Loucy (cell line): Measurements from ENCODE around the gene NSDHL.
A peak's percentile ranks its signal among the peaks of the same experiment; 100 is the strongest.

ENCODE experiments used
- H2AFZ ChIP-seq: fragments of 200-600 bp; sonication (generic); 2 replicates; pipeline ENCODE4 v1.6.0; 2016; ENCODE audit warnings: antibody characterized with exemption, mild to moderate bottlenecking, low read length, moderate library complexity
- H3F3A ChIP-seq: fragments of 200-600 bp; 2 replicates; pipeline ENCODE4 v1.6.0; 2016; ENCODE audit warnings: antibody characterized with exemption, low read depth, mild to moderate bottlenecking
- H3K27me3 ChIP-seq: fragments of 200-600 bp; sonication (generic); 2 replicates; pipeline ENCODE4 v1.6.1; 2014; ENCODE audit warnings: low read length, mild to moderate bottlenecking; ENCODE audit not compliant: insufficient read depth, poor library complexity, severe bottlenecking
- H3K36me3 ChIP-seq: fragments of 200-600 bp; sonication (generic); 2 replicates; pipeline ENCODE4 v1.6.1; 2016; ENCODE audit warnings: low read length; ENCODE audit not compliant: insufficient read depth
- H3K4me1 ChIP-seq: fragments of 200-600 bp; sonication (generic); 2 replicates; pipeline ENCODE4 v1.5.1; 2014; ENCODE audit warnings: low read length, mild to moderate bottlenecking; ENCODE audit not compliant: insufficient read depth, poor library complexity, severe bottlenecking
- H3K4me2 ChIP-seq: fragments of 200-600 bp; sonication (generic); 2 replicates; pipeline ENCODE4 v1.6.0; 2014; ENCODE audit warnings: antibody characterized with exemption, low read length, low read depth, mild to moderate bottlenecking; ENCODE audit not compliant: poor library complexity, severe bottlenecking
- H3K4me3 ChIP-seq: fragments of 200-600 bp; sonication (generic); 2 replicates; pipeline ENCODE4 v1.5.1; 2014; ENCODE audit warnings: low read length, mild to moderate bottlenecking, mixed read lengths; ENCODE audit not compliant: poor library complexity, severe bottlenecking
- H3K79me2 ChIP-seq: fragments of 200-600 bp; sonication (generic); 2 replicates; pipeline ENCODE4 v1.6.1; 2014; ENCODE audit warnings: low read length; ENCODE audit not compliant: insufficient read depth
- H3K9ac ChIP-seq: fragments of 200-600 bp; sonication (generic); 2 replicates; pipeline ENCODE4 v1.6.0; 2014; ENCODE audit warnings: mild to moderate bottlenecking, low read depth, low read length, moderate library complexity; ENCODE audit not compliant: poor library complexity, severe bottlenecking
- H3K9me2 ChIP-seq: fragments of 200-600 bp; sonication (generic); replicated peaks from 2 replicates; pipeline ENCODE4 v1.6.1; 2016; ENCODE audit warnings: low read depth, low read length, mixed read lengths
- H3K9me3 ChIP-seq: fragments of 200-600 bp; sonication (generic); 2 replicates; pipeline ENCODE4 v1.6.1; 2014; ENCODE audit warnings: mild to moderate bottlenecking, antibody characterized with exemption, low read length, low read depth; ENCODE audit not compliant: insufficient read depth
- H4K20me1 ChIP-seq: fragments of 200-600 bp; sonication (generic); 2 replicates; pipeline ENCODE4 v1.6.0; 2014; ENCODE audit warnings: antibody characterized with exemption, low read length, mild to moderate bottlenecking; ENCODE audit not compliant: insufficient read depth, poor library complexity, severe bottlenecking
- CTCF ChIP-seq: fragments of 200-600 bp; sonication (generic); conservative IDR thresholded peaks from 2 replicates; pipeline ENCODE4 v1.5.1; 2014; ENCODE audit warnings: mild to moderate bottlenecking, antibody characterized with exemption, low read length
- EZH2phosphoT487 ChIP-seq: fragments of 200-600 bp; IDR thresholded peaks from 2 replicates; pipeline ENCODE4 v1.6.1; 2018; ENCODE audit warnings: antibody characterized with exemption, mild to moderate bottlenecking, moderate library complexity, borderline replicate concordance

The NSDHL gene

GRCh38 chrX:152903589-152903988 lies 72.7 kb downstream of the NSDHL start:
- H4K20me1 ChIP-seq, result no peaks in the 10 kb centered on the region
- no peak overlapping the region for H2AFZ ChIP-seq
- no peaks in the 10 kb centered on the region for H3F3A ChIP-seq
- H3K4me1 ChIP-seq, result no peaks in the 10 kb centered on the region
- H3K9me3 ChIP-seq, result no peaks in the 10 kb centered on the region
- no peaks in the 10 kb centered on the region for H3K79me2 ChIP-seq
- no peaks in the 10 kb centered on the region for H3K9me2 ChIP-seq
- H3K4me2 ChIP-seq, result no peak overlapping the region
- no peak overlapping the region for H3K4me3 ChIP-seq
- TF ChIP-seq CTCF (no peak), EZH2phosphoT487 (no peak)
- no peak overlapping the region for H3K9ac ChIP-seq
- no peaks in the 10 kb centered on the region for H3K36me3 ChIP-seq
- H3K27me3 ChIP-seq, result no peaks in the 10 kb centered on the region

- no peaks in the 10 kb centered on the region for H3K9me3 ChIP-seq
- H3F3A ChIP-seq, result no peaks in the 10 kb centered on the region
- no peak overlapping the region for H3K9ac ChIP-seq
- H3K4me2 ChIP-seq, result no peak overlapping the region
- no peaks in the 10 kb centered on the region for H4K20me1 ChIP-seq
- no peak overlapping the region for H3K4me3 ChIP-seq
- no peaks in the 10 kb centered on the region for H3K36me3 ChIP-seq
- H3K27me3 ChIP-seq, result no peaks in the 10 kb centered on the region
- TF ChIP-seq CTCF, result peak; percentile 66
- TF ChIP-seq EZH2phosphoT487, result no peak
- H3K9me2 ChIP-seq, result no peaks in the 10 kb centered on the region
- H3K79me2 ChIP-seq, result no peaks in the 10 kb centered on the region
- no peaks in the 10 kb centered on the region for H3K4me1 ChIP-seq
- H2AFZ ChIP-seq, result peak overlapping the region; percentile 80; the same call in 1 of the 2 replicates
Observed at GRCh38 chrX:152904151-152905080, 73.6 kb downstream of the NSDHL start.

- H3K9me3 ChIP-seq, result no peaks in the 10 kb centered on the region
- no peaks in the 10 kb centered on the region for H3K9me2 ChIP-seq
- no peak overlapping the region for H2AFZ ChIP-seq
- H3K36me3 ChIP-seq, result no peaks in the 10 kb centered on the region
- no peak overlapping the region for H3K4me2 ChIP-seq
- no peak overlapping the region for H3K4me3 ChIP-seq
- no peaks in the 10 kb centered on the region for H3K4me1 ChIP-seq
- H3K27me3 ChIP-seq, result no peaks in the 10 kb centered on the region
- H3F3A ChIP-seq, result no peaks in the 10 kb centered on the region
- H3K9ac ChIP-seq, result no peak overlapping the region
- TF ChIP-seq EZH2phosphoT487 (no peak), CTCF (no peak)
- no peaks in the 10 kb centered on the region for H4K20me1 ChIP-seq
- H3K79me2 ChIP-seq, result no peaks in the 10 kb centered on the region
Observed at GRCh38 chrX:152905081-152905420, 74.2 kb downstream of the NSDHL start.
